HG03066 (cell line): Measurements from ENCODE around the gene SLC26A4.

Source experiments
- ATAC-seq: cut with Tn5 transposase; IDR thresholded peaks from one replicate; pipeline ENCODE4 v1.9.1; 2021; ENCODE audit warnings: low read depth; ENCODE audit not compliant: unreplicated experiment

SLC26A4 gene

GRCh38 chr7:107658467-107658866 is 2.2 kb upstream of the SLC26A4 start:
- no peak for ATAC-seq

GRCh38 chr7:107659666-107660065 is 962 bp upstream of the SLC26A4 start:
- no peak for ATAC-seq

- peak; percentile 46 for ATAC-seq
These were observed 645 bp downstream of the SLC26A4 start for GRCh38 chr7:107661081-107661864.

GRCh38 chr7:107661865-107662379 is 1.3 kb downstream of the SLC26A4 start:
- no peak for ATAC-seq

GRCh38 chr7:107663196-107663595 is 2.6 kb downstream of the SLC26A4 start:
- no peak for ATAC-seq

- ATAC-seq, result no peak
These were observed 6.2 kb downstream of the SLC26A4 start for GRCh38 chr7:107666790-107667189.

- ATAC-seq, result no peak
These were observed 6.7 kb downstream of the SLC26A4 start for GRCh38 chr7:107667341-107667740.

GRCh38 chr7:107668296-107668695 is 7.7 kb downstream of the SLC26A4 start:
- no peak for ATAC-seq

- ATAC-seq, result no peak
These were observed 11.6 kb downstream of the SLC26A4 start for GRCh38 chr7:107672183-107672582.

- ATAC-seq, result no peak
These were observed 15.6 kb downstream of the SLC26A4 start for GRCh38 chr7:107676249-107676648.

- ATAC-seq, result no peak
These were observed 17.6 kb downstream of the SLC26A4 start for GRCh38 chr7:107678110-107678753.

- ATAC-seq, result no peak
These were observed 19.9 kb downstream of the SLC26A4 start for GRCh38 chr7:107680478-107680877.

- no peak for ATAC-seq
These were observed 22.3 kb downstream of the SLC26A4 start for GRCh38 chr7:107682886-107683285.

GRCh38 chr7:107684287-107684686 is 23.7 kb downstream of the SLC26A4 start:
- no peak for ATAC-seq

GRCh38 chr7:107684947-107685463 is 24.4 kb downstream of the SLC26A4 start:
- no peak for ATAC-seq

GRCh38 chr7:107686816-107687387 is 26.3 kb downstream of the SLC26A4 start:
- no peak for ATAC-seq

GRCh38 chr7:107687656-107688055 is 27.0 kb downstream of the SLC26A4 start:
- ATAC-seq, result no peak

GRCh38 chr7:107689553-107689952 is 28.9 kb downstream of the SLC26A4 start:
- no peak for ATAC-seq

- ATAC-seq, result no peak
These were observed 29.5 kb downstream of the SLC26A4 start for GRCh38 chr7:107690084-107690483.

GRCh38 chr7:107690611-107691010 is 30.0 kb downstream of the SLC26A4 start:
- no peak for ATAC-seq

GRCh38 chr7:107691716-107692115 is 31.1 kb downstream of the SLC26A4 start:
- ATAC-seq, result no peak
